Measurements from ENCODE around the gene DPH6. TPM values are rescaled to one million over a fixed set of nuclear protein-coding genes. Genes with fewer than 3 reads are reported as not detected.
"Not testable (repeated sequence)": the region's sequence is repeated elsewhere in the genome, so short reads cannot be mapped to it uniquely, and the experiment has no call there.

Gene DPH6
- total and polyA plus RNA-seq, 2 donors = 7.7 to 40.8 TPM

GRCh38 chr15:35458176-35458856, 87.6 kb downstream of the DPH6 start:
- WGBS = 96% methylated on average over 7 of the region's 7 CpGs
- Histone ChIP-seq H3K4me1 (ENCODE audit: insufficient read depth) (no peaks in the 10 kb centered on the region), H3K36me3 (ENCODE audit: insufficient read depth) (no peaks in the 10 kb centered on the region), H3K27ac (ENCODE audit: low read depth) (no peak overlapping the region), H3K4me3 (ENCODE audit: low read depth, low read length) (no peak overlapping the region)
- no peak for DNase-seq (ENCODE audit: extremely low spot score)

GRCh38 chr15:35455201-35455600, 90.8 kb downstream of the DPH6 start:
- no peak for DNase-seq (ENCODE audit: extremely low spot score)
- Histone ChIP-seq H3K36me3 (ENCODE audit: insufficient read depth) (no peaks in the 10 kb centered on the region), H3K4me1 (ENCODE audit: insufficient read depth) (no peaks in the 10 kb centered on the region), H3K27ac (ENCODE audit: low read depth) (no peak overlapping the region), H3K4me3 (ENCODE audit: low read depth, low read length) (no peak overlapping the region)

GRCh38 chr15:35450492-35450891, 95.5 kb downstream of the DPH6 start:
- Histone ChIP-seq H3K4me1 (ENCODE audit: insufficient read depth) (no peaks in the 10 kb centered on the region), H3K4me3 (ENCODE audit: low read depth, low read length) (no peak overlapping the region), H3K27ac (ENCODE audit: low read depth) (no peak overlapping the region), H3K36me3 (ENCODE audit: insufficient read depth) (no peaks in the 10 kb centered on the region)
- no peak for DNase-seq (ENCODE audit: extremely low spot score)
- 86% methylated on average over 1 of the region's 1 CpG for WGBS

GRCh38 chr15:35448294-35448693, 97.7 kb downstream of the DPH6 start:
- Histone ChIP-seq H3K27ac (ENCODE audit: low read depth) (no peak overlapping the region), H3K4me1 (ENCODE audit: insufficient read depth) (no peaks in the 10 kb centered on the region), H3K36me3 (ENCODE audit: insufficient read depth) (no peaks in the 10 kb centered on the region), H3K4me3 (ENCODE audit: low read depth, low read length) (no peak overlapping the region)
- DNase-seq (ENCODE audit: extremely low spot score) = no peak
- 94% methylated on average over 1 of the region's 1 CpG for WGBS

- DNase-seq (ENCODE audit: extremely low spot score) = no peak
- Histone ChIP-seq H3K4me1 (ENCODE audit: insufficient read depth) (no peaks in the 10 kb centered on the region), H3K27ac (ENCODE audit: low read depth) (no peak overlapping the region), H3K36me3 (ENCODE audit: insufficient read depth) (no peaks in the 10 kb centered on the region), H3K4me3 (ENCODE audit: low read depth, low read length) (no peak overlapping the region)
- WGBS = 66% methylated on average over 4 of the region's 4 CpGs
These were observed 100.1 kb downstream of the DPH6 start for GRCh38 chr15:35445891-35446290.

GRCh38 chr15:35444557-35445204, 101.3 kb downstream of the DPH6 start:
- no peak for DNase-seq (ENCODE audit: extremely low spot score)
- Histone ChIP-seq H3K4me3 (ENCODE audit: low read depth, low read length) (no peak overlapping the region), H3K4me1 (ENCODE audit: insufficient read depth) (no peaks in the 10 kb centered on the region), H3K27ac (ENCODE audit: low read depth) (no peak overlapping the region), H3K36me3 (ENCODE audit: insufficient read depth) (no peaks in the 10 kb centered on the region)
- 23% methylated on average over 1 of the region's 1 CpG for WGBS

GRCh38 chr15:35443376-35443775, 102.6 kb downstream of the DPH6 start:
- no peak for DNase-seq (ENCODE audit: extremely low spot score)
- H3K27ac ChIP-seq (ENCODE audit: low read depth) = no peak overlapping the region
- no peaks in the 10 kb centered on the region for H3K4me1 ChIP-seq (ENCODE audit: insufficient read depth)
- no peak overlapping the region for H3K4me3 ChIP-seq (ENCODE audit: low read depth, low read length)
- H3K36me3 ChIP-seq (ENCODE audit: insufficient read depth) = no peaks in the 10 kb centered on the region

GRCh38 chr15:35442742-35443141, 103.2 kb downstream of the DPH6 start:
- Histone ChIP-seq H3K4me3 (ENCODE audit: low read depth, low read length) (no peak overlapping the region), H3K27ac (ENCODE audit: low read depth) (no peak overlapping the region), H3K36me3 (ENCODE audit: insufficient read depth) (no peaks in the 10 kb centered on the region), H3K4me1 (ENCODE audit: insufficient read depth) (no peaks in the 10 kb centered on the region)
- 87% methylated on average over 1 of the region's 1 CpG for WGBS
- DNase-seq (ENCODE audit: extremely low spot score) = no peak

GRCh38 chr15:35441279-35441678, 104.7 kb downstream of the DPH6 start:
- not testable (repeated sequence) for DNase-seq (ENCODE audit: extremely low spot score); H3K4me1 ChIP-seq (ENCODE audit: insufficient read depth); H3K36me3 ChIP-seq (ENCODE audit: insufficient read depth); H3K4me3 ChIP-seq (ENCODE audit: low read depth, low read length); H3K27ac ChIP-seq (ENCODE audit: low read depth)
- 97% methylated on average over 4 of the region's 4 CpGs for WGBS

GRCh38 chr15:35440265-35440664, 105.7 kb downstream of the DPH6 start:
- no peak for DNase-seq (ENCODE audit: extremely low spot score)
- WGBS = 88% methylated on average over 3 of the region's 3 CpGs
- H3K4me1 ChIP-seq (ENCODE audit: insufficient read depth) = no peaks in the 10 kb centered on the region

GRCh38 chr15:35439291-35439690, 106.7 kb downstream of the DPH6 start:
- 34% methylated on average over 2 of the region's 2 CpGs for WGBS
- no peak overlapping the region for H3K4me3 ChIP-seq (ENCODE audit: low read depth, low read length)

More at GRCh38 chr15:35440265-35440664, 105.7 kb downstream of the DPH6 start:
- peaks cover 1% of the 10 kb centered on the region for H3K36me3 ChIP-seq (ENCODE audit: insufficient read depth)
- H3K4me3 ChIP-seq (ENCODE audit: low read depth, low read length) = no peak overlapping the region
- no peak overlapping the region for H3K27ac ChIP-seq (ENCODE audit: low read depth)

GRCh38 chr15:35437157-35437556, 108.8 kb downstream of the DPH6 start:
- Histone ChIP-seq H3K4me1 (ENCODE audit: insufficient read depth) (no peaks in the 10 kb centered on the region), H3K36me3 (ENCODE audit: insufficient read depth) (peaks cover 1% of the 10 kb centered on the region), H3K27ac (ENCODE audit: low read depth) (no peak overlapping the region), H3K4me3 (ENCODE audit: low read depth, low read length) (no peak overlapping the region)
- WGBS = 95% methylated on average over 5 of the region's 5 CpGs
- no peak for DNase-seq (ENCODE audit: extremely low spot score)

More at GRCh38 chr15:35439291-35439690, 106.7 kb downstream of the DPH6 start:
- H3K27ac ChIP-seq (ENCODE audit: low read depth) = no peak overlapping the region
- no peak for DNase-seq (ENCODE audit: extremely low spot score)
- peaks cover 1% of the 10 kb centered on the region for H3K36me3 ChIP-seq (ENCODE audit: insufficient read depth)
- H3K4me1 ChIP-seq (ENCODE audit: insufficient read depth) = no peaks in the 10 kb centered on the region

GRCh38 chr15:35436422-35436821, 109.5 kb downstream of the DPH6 start:
- Histone ChIP-seq H3K27ac (ENCODE audit: low read depth) (no peak overlapping the region), H3K4me1 (ENCODE audit: insufficient read depth) (no peaks in the 10 kb centered on the region), H3K4me3 (ENCODE audit: low read depth, low read length) (no peak overlapping the region), H3K36me3 (ENCODE audit: insufficient read depth) (peaks cover 1% of the 10 kb centered on the region)
- 100% methylated on average over 4 of the region's 4 CpGs for WGBS
- DNase-seq (ENCODE audit: extremely low spot score) = no peak

GRCh38 chr15:35431281-35431680, 114.7 kb downstream of the DPH6 start:
- Histone ChIP-seq H3K27ac (ENCODE audit: low read depth) (no peak overlapping the region), H3K4me1 (ENCODE audit: insufficient read depth) (no peaks in the 10 kb centered on the region), H3K36me3 (ENCODE audit: insufficient read depth) (no peaks in the 10 kb centered on the region), H3K4me3 (ENCODE audit: low read depth, low read length) (no peak overlapping the region)
- no peak for DNase-seq (ENCODE audit: extremely low spot score)
- WGBS = 96% methylated on average over 1 of the region's 1 CpG
